Keratinocyte (primary cell): ENCODE data around the gene LRP1B. TPM values are rescaled to one million over a fixed set of nuclear protein-coding genes. Genes with fewer than 3 reads are reported as not detected.

Source experiments
- DNase-seq: peaks from one replicate; pipeline ENCODE4 v3.0.0-alpha.2; 2011; ENCODE audit warnings: low read depth, missing footprints, low spot score
- FAIRE-seq: peaks from 2 replicates; lab custom pipeline; 2011; peaks lifted over from hg19 to GRCh38; lab: Jason Lieb, UNC
- H2AFZ ChIP-seq: 2 replicates; pipeline ENCODE4 v1.6.0; 2012; ENCODE audit warnings: low read length, control low read depth, inconsistent platforms; ENCODE audit not compliant: control insufficient read depth
- H3K27ac ChIP-seq: 2 replicates; pipeline ENCODE4 v1.5.1; 2011; ENCODE audit warnings: low read length; ENCODE audit not compliant: control insufficient read depth, insufficient read depth
- H3K27me3 ChIP-seq: 3 replicates; pipeline ENCODE4 v1.6.0; 2011; ENCODE audit warnings: low read length; ENCODE audit not compliant: control insufficient read depth, insufficient read depth; ENCODE audit errors: extremely low read depth
- H3K36me3 ChIP-seq, 2 experiments: 2 replicates in 1 of 2; 3 replicates in 1 of 2; pipeline ENCODE4 v1.5.1; 2011; ENCODE audit warnings: low read length in 2 of 2, mild to moderate bottlenecking in 1 of 2; ENCODE audit not compliant: control insufficient read depth in 2 of 2, insufficient read depth in 2 of 2; ENCODE audit errors: extremely low read depth in 1 of 2
- H3K4me1 ChIP-seq: 3 replicates; pipeline ENCODE4 v1.5.1; 2011; ENCODE audit warnings: low read length; ENCODE audit not compliant: control insufficient read depth, insufficient read depth; ENCODE audit errors: extremely low read depth
- H3K4me2 ChIP-seq: 3 replicates; pipeline ENCODE4 v1.6.0; 2011; ENCODE audit warnings: low read depth, low read length; ENCODE audit not compliant: control insufficient read depth, insufficient read depth; ENCODE audit errors: extremely low read depth
- H3K4me3 ChIP-seq, 3 experiments: fragments of 200-600 bp in 1 of 3; sonication (generic) in 1 of 3; 2 replicates in 2 of 3; 3 replicates in 1 of 3; pipeline ENCODE4 v1.5.1; 2011 to 2016; ENCODE audit warnings: low read length in 3 of 3, mild to moderate bottlenecking in 3 of 3, control low read depth in 2 of 3, inconsistent platforms in 1 of 3, low read depth in 1 of 3, mixed read lengths in 1 of 3, mixed run types in 1 of 3, moderate library complexity in 1 of 3; ENCODE audit not compliant: control insufficient read depth in 2 of 3, insufficient read depth in 2 of 3; ENCODE audit errors: extremely low read depth in 1 of 3
- H3K79me2 ChIP-seq: 2 replicates; pipeline ENCODE4 v1.6.0; 2012; ENCODE audit warnings: low read length; ENCODE audit not compliant: control insufficient read depth, insufficient read depth
- H3K9ac ChIP-seq: 3 replicates; pipeline ENCODE4 v1.6.0; 2011; ENCODE audit warnings: low read length; ENCODE audit not compliant: control insufficient read depth, insufficient read depth; ENCODE audit errors: extremely low read depth
- H3K9me1 ChIP-seq: 3 replicates; pipeline ENCODE4 v1.6.0; 2011; ENCODE audit warnings: low read length; ENCODE audit not compliant: control insufficient read depth, insufficient read depth; ENCODE audit errors: extremely low read depth
- H3K9me3 ChIP-seq: 2 replicates; pipeline ENCODE4 v1.5.1; 2012; ENCODE audit warnings: low read depth, low read length; ENCODE audit not compliant: control insufficient read depth
- H4K20me1 ChIP-seq: 3 replicates; pipeline ENCODE4 v1.6.0; 2011; ENCODE audit warnings: low read length; ENCODE audit not compliant: control insufficient read depth, insufficient read depth; ENCODE audit errors: extremely low read depth
- CTCF ChIP-seq, 3 experiments: IDR thresholded peaks in 1 of 3; conservative IDR thresholded peaks in 1 of 3; optimal IDR thresholded peaks in 1 of 3; 2 replicates in 2 of 3; 3 replicates in 1 of 3; pipeline versions ENCODE3 to v1.5.1; 2011; ENCODE audit warnings: low read length in 3 of 3, mild to moderate bottlenecking in 3 of 3, moderate library complexity in 2 of 3, control low read depth in 1 of 3, inconsistent platforms in 1 of 3; ENCODE audit not compliant: insufficient read depth in 2 of 3; ENCODE audit errors: extremely low read depth in 1 of 3
- EZH2 ChIP-seq: IDR thresholded peaks from one replicate; pipeline ENCODE4 v1.6.1; 2012; ENCODE audit warnings: inconsistent platforms, mild to moderate bottlenecking, low read length, moderate library complexity
- dilution Hi-C: fragments of 300-500 bp; cut with MboI; formaldehyde crosslinking; loops from one replicate; pipeline ENCODE4 v1.7.0; 2020; ENCODE audit warnings: low sequenced_read_pairs; ENCODE audit not compliant: extremely low pct_ligation_motif_present
- polyA plus RNA-seq, 5 experiments: library from polyadenylated mRNA; depleted of rRNA in 3 of 5; stranded (reverse) in 3 of 5; stranded (forward) in 1 of 5; unstranded in 1 of 5; fragments of >200 nt; gene quantifications; 1 replicate in 1 of 5; 2 replicates in 3 of 5; 3 replicates in 1 of 5; pipeline versions ENCODE4 v1.2.1 to v1.2.3, GENCODE V29; 2011 to 2012; ENCODE audit warnings: missing spikeins in 2 of 5, low read depth in 1 of 5, low replicate concordance in 1 of 5

The LRP1B gene
- polyA plus RNA-seq, 1 donor (not counting 4 experiments of a cell fraction or from before 2014, with no cell fraction given) = not detected

- Histone ChIP-seq H3K27me3 (no peaks in the 10 kb centered on the region), H3K27ac (no peak overlapping the region), H3K4me2 (no peak overlapping the region), H3K79me2 (no peaks in the 10 kb centered on the region), H3K9me3 (no peaks in the 10 kb centered on the region), H3K9ac (no peak overlapping the region), H3K36me3 (no peaks in the 10 kb centered on the region), H2AFZ (no peak overlapping the region), H4K20me1 (no peaks in the 10 kb centered on the region), H3K9me1 (no peaks in the 10 kb centered on the region), H3K4me1 (no peaks in the 10 kb centered on the region), H3K4me3 (no peak overlapping the region)
- no peak for DNase-seq
- TF ChIP-seq EZH2 = no peak
- no peak for TF ChIP-seq CTCF (optimal IDR thresholded peaks at IDR 0.05 in 1 of 3, IDR thresholded peaks at IDR 0.05 in 1 of 3, conservative IDR thresholded peaks at IDR 0.05 in 1 of 3; ENCODE audit: extremely low read depth in 1 of 3, insufficient read depth in 2 of 3, low read length in 3 of 3)
- dilution Hi-C loops = no loop called here
- FAIRE-seq = no peak
These were observed 433.8 kb downstream of the LRP1B start for GRCh38 chr2:141697035-141697434.

- no peak for FAIRE-seq
These were observed 436.6 kb downstream of the LRP1B start for GRCh38 chr2:141694180-141694579.

More at GRCh38 chr2:141694180-141694579, 436.6 kb downstream of the LRP1B start:
- dilution Hi-C loops = no loop called here
- Histone ChIP-seq H3K27ac (no peak overlapping the region), H3K36me3 (no peaks in the 10 kb centered on the region), H2AFZ (no peak overlapping the region), H3K9ac (no peak overlapping the region), H3K27me3 (no peaks in the 10 kb centered on the region), H3K4me1 (no peaks in the 10 kb centered on the region), H3K9me1 (no peaks in the 10 kb centered on the region), H3K4me2 (no peak overlapping the region), H3K4me3 (no peak overlapping the region), H3K79me2 (no peaks in the 10 kb centered on the region), H4K20me1 (no peaks in the 10 kb centered on the region), H3K9me3 (no peaks in the 10 kb centered on the region)
- DNase-seq = no peak
- no peak for TF ChIP-seq CTCF (optimal IDR thresholded peaks at IDR 0.05 in 1 of 3, IDR thresholded peaks at IDR 0.05 in 1 of 3, conservative IDR thresholded peaks at IDR 0.05 in 1 of 3; ENCODE audit: extremely low read depth in 1 of 3, insufficient read depth in 2 of 3, low read length in 3 of 3)
- no peak for TF ChIP-seq EZH2
